22Rv1 (cell line): ENCODE results near the gene LIPF.

Experiments used
- ZFX ChIP-seq: fragments of 450-650 bp; IDR thresholded peaks from 2 replicates; pipeline ENCODE4 v1.6.1; 2017; ENCODE audit warnings: antibody characterized with exemption, borderline replicate concordance
- TF ChIP-seq, protein P1 (sequence below): fragments of 450-650 bp; IDR thresholded peaks from 2 replicates; pipeline ENCODE4 v1.5.1; 2017; ENCODE audit warnings: mild to moderate bottlenecking

DNA sequence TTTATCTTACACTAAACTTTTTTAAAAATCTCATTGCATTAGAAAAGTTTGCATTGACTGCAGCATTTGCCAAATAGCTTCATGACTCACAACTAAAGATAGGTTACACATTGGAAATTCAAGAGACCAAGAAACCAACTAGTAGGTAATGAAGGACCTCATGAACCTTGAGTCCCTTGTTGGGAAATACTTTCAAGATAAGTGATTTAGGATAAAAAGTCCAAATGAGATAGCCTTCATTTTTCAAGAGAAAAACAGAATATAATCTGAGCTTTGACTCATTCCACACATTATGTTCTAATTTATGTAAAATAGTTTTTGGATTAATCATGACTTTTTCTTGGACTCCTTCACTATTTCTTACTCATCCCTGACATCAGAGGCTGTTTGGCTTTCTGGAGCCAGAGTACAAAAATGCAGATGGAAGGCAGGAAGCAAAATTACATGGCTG, 13.1 kb upstream of the LIPF start:
- TF ChIP-seq, protein P1, sequence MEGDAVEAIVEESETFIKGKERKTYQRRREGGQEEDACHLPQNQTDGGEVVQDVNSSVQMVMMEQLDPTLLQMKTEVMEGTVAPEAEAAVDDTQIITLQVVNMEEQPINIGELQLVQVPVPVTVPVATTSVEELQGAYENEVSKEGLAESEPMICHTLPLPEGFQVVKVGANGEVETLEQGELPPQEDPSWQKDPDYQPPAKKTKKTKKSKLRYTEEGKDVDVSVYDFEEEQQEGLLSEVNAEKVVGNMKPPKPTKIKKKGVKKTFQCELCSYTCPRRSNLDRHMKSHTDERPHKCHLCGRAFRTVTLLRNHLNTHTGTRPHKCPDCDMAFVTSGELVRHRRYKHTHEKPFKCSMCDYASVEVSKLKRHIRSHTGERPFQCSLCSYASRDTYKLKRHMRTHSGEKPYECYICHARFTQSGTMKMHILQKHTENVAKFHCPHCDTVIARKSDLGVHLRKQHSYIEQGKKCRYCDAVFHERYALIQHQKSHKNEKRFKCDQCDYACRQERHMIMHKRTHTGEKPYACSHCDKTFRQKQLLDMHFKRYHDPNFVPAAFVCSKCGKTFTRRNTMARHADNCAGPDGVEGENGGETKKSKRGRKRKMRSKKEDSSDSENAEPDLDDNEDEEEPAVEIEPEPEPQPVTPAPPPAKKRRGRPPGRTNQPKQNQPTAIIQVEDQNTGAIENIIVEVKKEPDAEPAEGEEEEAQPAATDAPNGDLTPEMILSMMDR = no peak
- TF ChIP-seq ZFX = no peak
